Muscle layer of colon (tissue), 2 donors: ENCODE results near the gene LYPD6.

Experiments
- H3K27ac ChIP-seq: one replicate; pipeline ENCODE4 v1.7.0; 2013; ENCODE audit warnings: low read depth, mild to moderate bottlenecking, low read length, moderate library complexity
- H3K27me3 ChIP-seq, 2 donors: one replicate each; pipeline ENCODE4 v1.7.0; 2013; ENCODE audit warnings: low read length in 2 of 2, mild to moderate bottlenecking in 2 of 2; ENCODE audit not compliant: insufficient read depth in 2 of 2, control insufficient read depth in 1 of 2
- H3K36me3 ChIP-seq: one replicate; pipeline ENCODE4 v1.7.0; 2013; ENCODE audit warnings: mild to moderate bottlenecking, low read length; ENCODE audit not compliant: insufficient read depth
- H3K4me1 ChIP-seq: one replicate; pipeline ENCODE4 v1.7.0; 2013; ENCODE audit warnings: mild to moderate bottlenecking, low read length; ENCODE audit not compliant: insufficient read depth
- H3K4me3 ChIP-seq, 2 donors: one replicate each; pipeline ENCODE4 v1.7.0; 2013; ENCODE audit warnings: low read length in 2 of 2, low read depth in 1 of 2, mild to moderate bottlenecking in 1 of 2, moderate library complexity in 1 of 2
- H3K9ac ChIP-seq: one replicate; pipeline ENCODE4 v1.7.0; 2013; ENCODE audit warnings: low read length
- H3K9me3 ChIP-seq: one replicate; pipeline ENCODE4 v1.7.0; 2013; ENCODE audit warnings: mild to moderate bottlenecking, low read length
- donor health status: abdominal sarcoma.
- donor health status: Adenocarcinoma of cecum.

The LYPD6 gene

DNA sequence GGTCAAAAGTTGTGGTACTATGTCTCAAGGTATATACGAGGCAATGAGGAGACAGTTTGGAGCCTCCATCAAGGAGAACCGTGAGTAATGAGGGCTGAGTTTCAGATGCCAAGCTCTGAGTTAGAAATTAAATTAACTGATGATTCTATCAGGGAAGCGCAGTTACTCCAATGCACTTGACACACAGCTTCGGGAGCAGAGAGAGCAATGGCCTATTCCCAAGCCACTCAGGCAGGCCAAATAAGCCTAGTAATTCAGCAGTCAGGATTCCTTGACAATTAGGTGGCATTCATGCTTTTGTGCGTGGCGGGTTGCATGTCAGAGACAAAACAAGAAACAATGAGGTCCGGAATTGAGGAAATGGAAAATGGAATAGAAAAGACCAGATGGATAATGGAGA, 134.0 kb downstream of the LYPD6 start:
- H3K9me3 ChIP-seq, result no peaks in the 10 kb centered on the region
- no peak overlapping the region for H3K4me3 ChIP-seq
- H3K9ac ChIP-seq, result no peak overlapping the region
- no peaks in the 10 kb centered on the region for H3K36me3 ChIP-seq
- no peaks in the 10 kb centered on the region for H3K4me1 ChIP-seq
- no peak overlapping the region for H3K27ac ChIP-seq
- H3K27me3 ChIP-seq, result no peaks in the 10 kb centered on the region

DNA sequence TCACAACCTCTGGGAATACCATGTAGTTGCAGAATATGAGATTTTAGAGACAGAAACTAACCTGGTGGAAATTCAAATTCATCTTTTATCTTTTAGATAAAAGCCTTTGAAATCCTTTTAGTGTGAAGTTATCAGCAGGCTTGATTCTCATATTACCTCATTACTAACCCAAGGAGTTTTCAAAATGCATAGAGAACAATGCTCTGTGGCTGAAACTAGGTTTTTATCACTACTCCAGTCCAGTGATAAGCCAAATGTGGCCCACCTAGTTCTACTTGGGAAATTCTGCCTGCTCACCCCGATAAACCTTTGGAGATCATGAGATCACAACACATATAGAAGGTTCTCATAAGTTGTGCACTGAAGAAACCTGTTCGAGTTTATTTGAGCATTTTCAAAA, 135.5 kb downstream of the LYPD6 start:
- Histone ChIP-seq H3K4me3 (no peak overlapping the region), H3K27me3 (no peaks in the 10 kb centered on the region), H3K27ac (no peak overlapping the region), H3K36me3 (no peaks in the 10 kb centered on the region), H3K9ac (no peak overlapping the region), H3K9me3 (no peaks in the 10 kb centered on the region), H3K4me1 (no peaks in the 10 kb centered on the region)

DNA sequence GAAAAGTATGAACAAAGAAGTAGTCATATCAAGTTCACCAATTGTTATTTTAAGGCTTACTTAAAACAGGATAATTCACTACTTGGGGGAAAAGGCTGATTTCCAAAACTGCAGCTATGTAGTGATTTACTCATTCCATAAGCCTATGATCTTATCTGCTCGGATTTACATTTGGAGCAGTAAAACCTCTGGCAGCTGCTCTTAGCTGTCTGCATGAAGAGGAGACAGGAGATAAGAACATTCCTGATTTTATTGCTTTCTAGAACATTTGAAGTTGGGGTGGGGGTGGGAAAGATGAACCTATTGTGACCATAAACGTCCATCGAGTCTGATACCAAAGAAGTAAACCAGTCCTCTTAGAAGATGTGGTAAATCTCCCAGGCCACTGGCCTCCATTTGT, 136.2 kb downstream of the LYPD6 start:
- no peak overlapping the region for H3K4me3 ChIP-seq
- H3K36me3 ChIP-seq, result no peaks in the 10 kb centered on the region
- H3K4me1 ChIP-seq, result no peaks in the 10 kb centered on the region
- no peaks in the 10 kb centered on the region for H3K9me3 ChIP-seq
- no peak overlapping the region for H3K27ac ChIP-seq
- H3K9ac ChIP-seq, result no peak overlapping the region
- no peaks in the 10 kb centered on the region for H3K27me3 ChIP-seq

- no peaks in the 10 kb centered on the region for H3K36me3 ChIP-seq
- H3K27me3 ChIP-seq, result no peaks in the 10 kb centered on the region
- H3K27ac ChIP-seq, result no peak overlapping the region
- H3K4me3 ChIP-seq, result no peak overlapping the region
- H3K9ac ChIP-seq, result no peak overlapping the region
- H3K9me3 ChIP-seq, result no peaks in the 10 kb centered on the region
- no peaks in the 10 kb centered on the region for H3K4me1 ChIP-seq
Observed at GRCh38 chr2:149467436-149467835, 137.0 kb downstream of the LYPD6 start.

DNA sequence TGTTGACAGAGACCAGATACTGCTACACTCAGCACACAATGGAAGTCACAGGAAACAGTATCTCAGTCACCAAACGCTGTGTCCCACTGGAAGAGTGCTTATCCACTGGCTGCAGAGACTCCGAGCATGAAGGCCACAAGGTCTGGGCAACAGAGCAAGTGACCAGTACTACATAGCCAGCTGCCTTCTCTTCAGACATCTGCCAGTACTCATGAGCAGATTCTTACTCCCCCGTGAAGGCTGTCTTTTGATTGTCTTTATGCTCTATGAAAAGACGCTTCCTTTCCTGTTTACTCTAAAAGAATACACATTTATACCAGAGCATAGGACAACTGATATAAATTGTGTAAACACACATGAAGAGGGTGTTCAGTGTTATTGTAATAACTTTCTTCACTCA, 138.2 kb downstream of the LYPD6 start:
- H3K4me1 ChIP-seq, result no peaks in the 10 kb centered on the region
- H3K36me3 ChIP-seq, result no peaks in the 10 kb centered on the region
- no peaks in the 10 kb centered on the region for H3K27me3 ChIP-seq
- no peak overlapping the region for H3K9ac ChIP-seq
- H3K9me3 ChIP-seq, result no peaks in the 10 kb centered on the region
- no peak overlapping the region for H3K4me3 ChIP-seq
- no peak overlapping the region for H3K27ac ChIP-seq

DNA sequence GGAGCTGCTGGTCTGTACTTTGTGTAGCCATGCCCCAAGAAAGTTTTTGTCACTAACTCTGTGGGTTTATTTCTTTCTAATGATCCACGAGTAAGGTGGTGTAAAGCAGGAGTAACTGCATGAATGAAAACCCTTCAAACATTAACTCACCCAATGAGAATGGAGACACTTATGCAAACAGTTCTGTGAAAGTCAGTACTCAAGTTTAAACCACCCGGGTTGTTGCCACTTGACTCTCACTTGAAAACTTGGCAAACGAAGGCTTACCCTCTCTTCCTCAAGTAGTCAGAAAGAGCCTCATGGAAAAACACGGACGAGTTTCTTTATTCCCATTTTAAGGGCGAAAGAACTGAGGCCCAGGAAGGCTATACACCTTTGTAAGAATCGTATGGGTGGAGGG, 139.7 kb downstream of the LYPD6 start:
- Histone ChIP-seq H3K36me3 (no peaks in the 10 kb centered on the region), H3K27me3 (no peaks in the 10 kb centered on the region), H3K9ac (no peak overlapping the region), H3K9me3 (no peaks in the 10 kb centered on the region), H3K27ac (no peak overlapping the region), H3K4me1 (no peaks in the 10 kb centered on the region), H3K4me3 (no peak overlapping the region)

- Histone ChIP-seq H3K36me3 (no peaks in the 10 kb centered on the region), H3K27ac (no peak overlapping the region), H3K27me3 (no peaks in the 10 kb centered on the region), H3K9me3 (no peaks in the 10 kb centered on the region), H3K9ac (no peak overlapping the region), H3K4me3 (no peak overlapping the region), H3K4me1 (no peaks in the 10 kb centered on the region)
Observed at GRCh38 chr2:149472413-149472812, 142.0 kb downstream of the LYPD6 start.

DNA sequence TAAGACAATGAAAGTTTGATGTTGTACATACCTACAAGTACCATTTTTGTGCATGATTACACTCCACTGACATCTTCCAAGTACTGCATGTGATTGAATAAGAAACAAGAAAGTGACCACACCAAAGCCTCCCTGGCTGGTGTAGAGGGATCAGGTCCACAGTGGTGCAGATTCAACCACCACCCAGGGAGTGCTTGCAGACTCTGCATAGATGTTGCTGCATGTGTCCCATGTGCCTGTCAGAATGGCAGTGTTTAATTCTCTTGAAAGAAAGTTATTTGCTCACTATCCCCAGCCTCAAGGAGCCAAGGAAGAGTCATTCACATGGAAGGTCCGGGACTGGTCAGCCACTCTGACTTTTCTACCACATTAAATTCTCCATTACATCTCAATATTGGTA, 142.7 kb downstream of the LYPD6 start:
- no peak overlapping the region for H3K4me3 ChIP-seq
- no peaks in the 10 kb centered on the region for H3K9me3 ChIP-seq
- no peaks in the 10 kb centered on the region for H3K27me3 ChIP-seq
- H3K4me1 ChIP-seq, result no peaks in the 10 kb centered on the region
- H3K9ac ChIP-seq, result no peak overlapping the region
- no peak overlapping the region for H3K27ac ChIP-seq
- H3K36me3 ChIP-seq, result no peaks in the 10 kb centered on the region

DNA sequence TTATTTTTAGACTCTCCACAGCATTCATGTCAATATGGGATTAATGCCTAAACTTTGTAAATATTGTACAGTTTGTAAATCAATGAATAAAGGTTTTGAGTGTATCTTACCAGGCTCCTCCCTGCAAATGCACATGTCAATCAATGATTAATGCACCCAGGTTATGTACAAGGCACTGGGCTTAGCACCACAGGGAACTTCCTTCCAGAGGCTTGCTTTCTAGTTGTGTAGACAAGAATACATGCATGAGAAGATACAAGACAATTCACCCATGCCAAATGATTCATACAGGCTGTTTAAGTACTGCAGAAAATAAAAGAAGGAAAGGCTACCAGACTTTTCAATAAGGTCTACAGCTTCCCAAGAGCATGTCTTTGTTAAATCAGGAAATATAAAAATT, 143.1 kb downstream of the LYPD6 start:
- Histone ChIP-seq H3K9ac (no peak overlapping the region), H3K9me3 (no peaks in the 10 kb centered on the region), H3K4me3 (no peak overlapping the region)

DNA sequence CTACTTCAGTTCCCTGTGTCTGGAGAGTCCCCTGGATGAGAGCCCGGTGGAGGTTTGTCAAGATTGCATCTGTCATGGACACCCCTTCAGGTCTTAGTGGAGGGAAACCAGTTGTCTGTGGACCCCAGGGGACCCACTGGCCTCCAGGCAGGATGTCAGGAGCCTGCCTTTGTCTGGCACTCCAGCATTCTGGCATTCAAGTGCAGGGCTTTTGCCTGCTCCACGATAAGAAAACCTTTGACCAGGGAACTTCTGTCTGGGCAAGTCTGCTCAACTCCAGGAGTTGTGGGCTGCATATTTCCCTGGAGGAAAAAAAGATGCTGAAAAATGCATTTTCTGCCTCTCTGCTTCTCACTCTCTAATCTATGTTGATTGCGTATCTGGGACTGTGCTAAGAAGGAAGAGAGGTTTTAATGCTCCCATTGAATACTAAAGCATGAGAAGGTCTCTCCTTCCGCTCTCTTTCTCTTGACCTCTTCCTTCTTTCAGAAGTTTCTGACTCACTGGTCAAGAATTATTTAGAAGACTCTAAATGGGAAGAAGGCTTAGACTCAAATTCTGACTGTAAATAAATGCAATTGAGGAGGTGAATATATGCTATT, 152.7 kb downstream of the LYPD6 start:
- Histone ChIP-seq H3K4me3 (no peak overlapping the region), H3K27ac (no peak overlapping the region), H3K36me3 (no peaks in the 10 kb centered on the region), H3K9me3 (no peaks in the 10 kb centered on the region), H3K4me1 (no peaks in the 10 kb centered on the region), H3K27me3 (no peaks in the 10 kb centered on the region), H3K9ac (no peak overlapping the region)

More for the DNA sequence above, 143.1 kb downstream of the LYPD6 start:
- Histone ChIP-seq H3K27me3 (no peaks in the 10 kb centered on the region), H3K27ac (no peak overlapping the region), H3K4me1 (no peaks in the 10 kb centered on the region), H3K36me3 (no peaks in the 10 kb centered on the region)

DNA sequence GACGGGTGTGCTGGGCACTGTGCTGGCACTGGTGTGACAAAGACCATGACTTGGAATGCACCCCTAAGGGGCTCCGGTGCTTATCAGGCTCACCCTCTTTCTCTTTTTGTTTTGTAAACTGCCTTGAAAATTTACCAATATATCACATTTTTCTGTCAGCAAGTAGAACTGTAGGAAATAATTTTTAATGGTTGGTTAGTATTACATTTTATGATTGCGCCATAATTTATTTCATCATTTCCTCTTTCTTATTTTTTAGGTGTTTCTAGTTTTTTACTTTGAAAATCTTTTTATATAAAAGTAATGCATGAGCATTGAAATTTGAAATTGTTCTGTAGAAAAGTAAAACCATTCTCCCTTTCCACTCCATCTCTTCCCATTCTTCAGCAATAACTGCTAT, 156.3 kb downstream of the LYPD6 start:
- H3K4me3 ChIP-seq, result no peak overlapping the region
- H3K27ac ChIP-seq, result no peak overlapping the region
- H3K36me3 ChIP-seq, result no peaks in the 10 kb centered on the region

DNA sequence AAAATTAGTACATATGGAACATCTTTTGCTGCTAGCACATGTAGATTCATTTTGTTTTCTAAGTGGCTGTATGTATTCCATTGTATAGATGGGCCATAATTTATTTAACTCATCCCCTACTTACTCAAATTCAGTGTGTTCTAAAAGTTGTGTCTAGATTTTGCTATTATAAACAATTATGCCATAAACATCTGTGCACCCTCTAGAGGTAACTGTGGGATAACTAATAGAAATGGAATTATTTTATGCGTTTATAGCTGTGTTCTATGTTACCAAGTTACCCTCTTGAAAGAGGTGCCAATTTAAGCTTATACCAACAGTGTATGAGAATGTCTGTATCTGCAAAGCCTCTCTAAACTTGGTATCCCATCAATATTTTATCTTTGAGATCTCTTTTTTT, 156.8 kb downstream of the LYPD6 start:
- Histone ChIP-seq H3K9me3 (no peaks in the 10 kb centered on the region), H3K9ac (no peak overlapping the region), H3K27me3 (no peaks in the 10 kb centered on the region), H3K4me1 (no peaks in the 10 kb centered on the region), H3K27ac (no peak overlapping the region), H3K4me3 (no peak overlapping the region), H3K36me3 (no peaks in the 10 kb centered on the region)

More for the DNA sequence above, 156.3 kb downstream of the LYPD6 start:
- Histone ChIP-seq H3K9me3 (no peaks in the 10 kb centered on the region), H3K9ac (no peak overlapping the region), H3K27me3 (no peaks in the 10 kb centered on the region), H3K4me1 (no peaks in the 10 kb centered on the region)
